Liver (tissue), 9 donors: ENCODE measurements around the gene SLC12A3. TPM values are rescaled to one million over a fixed set of nuclear protein-coding genes. Genes with fewer than 3 reads are reported as not detected.

Experiments used
- DNase-seq: peaks from one replicate; pipeline ENCODE4 v3.0.0-alpha.2; 2017; ENCODE audit warnings: low spot score
- H3K27ac ChIP-seq, 2 donors: one replicate each; pipeline ENCODE4 v1.7.0; 2013; ENCODE audit warnings: inconsistent platforms in 2 of 2, low read length in 2 of 2, control low read depth in 1 of 2, low read depth in 1 of 2, mild to moderate bottlenecking in 1 of 2
- H3K27me3 ChIP-seq, 4 donors: one replicate each; pipeline versions ENCODE4 v1.6.1 to v1.7.0; 2013; ENCODE audit warnings: low read length in 3 of 4, inconsistent platforms in 1 of 4, mild to moderate bottlenecking in 1 of 4, moderate library complexity in 1 of 4; ENCODE audit not compliant: control insufficient read depth in 4 of 4, insufficient read depth in 4 of 4
- H3K36me3 ChIP-seq, 4 donors: one replicate each; pipeline versions ENCODE4 v1.6.1 to v1.7.0; 2013; ENCODE audit warnings: low read length in 3 of 4, mild to moderate bottlenecking in 3 of 4, low read depth in 1 of 4, moderate library complexity in 1 of 4; ENCODE audit not compliant: control insufficient read depth in 4 of 4, insufficient read depth in 3 of 4
- H3K4me1 ChIP-seq, 4 donors: one replicate each; pipeline versions ENCODE4 v1.6.1 to v1.7.0; 2013; ENCODE audit warnings: low read length in 3 of 4, mild to moderate bottlenecking in 3 of 4, moderate library complexity in 1 of 4; ENCODE audit not compliant: control insufficient read depth in 4 of 4, insufficient read depth in 4 of 4
- H3K4me3 ChIP-seq, 3 donors: one replicate each; pipeline versions ENCODE4 v1.6.1 to v1.7.0; 2013; ENCODE audit warnings: low read length in 3 of 3, control low read depth in 1 of 3, low read depth in 1 of 3, mild to moderate bottlenecking in 1 of 3
- H3K9ac ChIP-seq, 2 donors: one replicate each; pipeline ENCODE4 v1.7.0; 2013; ENCODE audit warnings: low read length in 2 of 2, mild to moderate bottlenecking in 2 of 2, moderate library complexity in 2 of 2, control low read depth in 1 of 2, low read depth in 1 of 2
- H3K9me3 ChIP-seq, 4 donors: one replicate each; pipeline versions ENCODE4 v1.6.1 to v1.7.0; 2013; ENCODE audit warnings: low read length in 3 of 4; ENCODE audit not compliant: control insufficient read depth in 4 of 4
- ATF3 ChIP-seq: IDR thresholded peaks from 2 replicates; pipeline ENCODE4 v1.6.1; 2016; ENCODE audit warnings: antibody characterized with exemption
- CTCF ChIP-seq: fragments of 150-350 bp; IDR thresholded peaks from 2 replicates; pipeline ENCODE4 v1.5.1; 2017; ENCODE audit warnings: improper control_type of control experiment, low read depth, low read length; ENCODE audit not compliant: missing input control
- EGR1 ChIP-seq, 2 donors: IDR thresholded peaks; 2 replicates each; pipeline ENCODE4 v1.6.1; 2016 to 2018; ENCODE audit warnings: antibody characterized with exemption in 2 of 2, low read depth in 2 of 2
- FOXA1 ChIP-seq: IDR thresholded peaks from 2 replicates; pipeline ENCODE4 v1.6.1; 2016; ENCODE audit warnings: antibody characterized with exemption
- FOXA2 ChIP-seq: IDR thresholded peaks from 2 replicates; pipeline ENCODE4 v1.6.1; 2016; ENCODE audit warnings: antibody characterized with exemption
- GABPA ChIP-seq, 2 donors: IDR thresholded peaks in 1 of 2; conservative IDR thresholded peaks in 1 of 2; 2 replicates each; pipeline ENCODE4 v1.6.1; 2016; ENCODE audit warnings: antibody characterized with exemption in 2 of 2, mild to moderate bottlenecking in 1 of 2, moderate library complexity in 1 of 2
- HNF4A ChIP-seq, 2 donors: conservative IDR thresholded peaks; 2 replicates each; pipeline ENCODE4 v1.6.1; 2016; ENCODE audit warnings: antibody characterized with exemption in 2 of 2, mild to moderate bottlenecking in 2 of 2
- HNF4G ChIP-seq: IDR thresholded peaks from 2 replicates; pipeline ENCODE4 v1.6.1; 2016; ENCODE audit warnings: antibody characterized with exemption
- JUND ChIP-seq, 2 donors: IDR thresholded peaks; 2 replicates each; pipeline ENCODE4 v1.6.1; 2016; ENCODE audit warnings: antibody characterized with exemption in 2 of 2
- MAX ChIP-seq: IDR thresholded peaks from 2 replicates; pipeline ENCODE4 v1.6.1; 2016; ENCODE audit warnings: antibody characterized with exemption
- NR2F2 ChIP-seq: IDR thresholded peaks from 2 replicates; pipeline ENCODE4 v1.6.1; 2016; ENCODE audit warnings: antibody characterized with exemption
- RAD21 ChIP-seq, 2 donors: IDR thresholded peaks; 2 replicates each; pipeline ENCODE4 v1.6.1; 2016; ENCODE audit warnings: antibody characterized with exemption in 2 of 2, mild to moderate bottlenecking in 2 of 2
- REST ChIP-seq: IDR thresholded peaks from 2 replicates; pipeline ENCODE4 v1.6.1; 2016; ENCODE audit warnings: antibody characterized with exemption, mild to moderate bottlenecking
- RXRA ChIP-seq, 2 donors: IDR thresholded peaks; 2 replicates each; pipeline ENCODE4 v1.6.1; 2017 to 2018; ENCODE audit warnings: antibody characterized with exemption in 2 of 2, mild to moderate bottlenecking in 1 of 2
- SP1 ChIP-seq: IDR thresholded peaks from 2 replicates; pipeline ENCODE4 v1.6.1; 2018; ENCODE audit warnings: antibody characterized with exemption, mild to moderate bottlenecking
- TAF1 ChIP-seq: conservative IDR thresholded peaks from 2 replicates; pipeline ENCODE4 v1.6.1; 2016; ENCODE audit warnings: antibody characterized with exemption, mild to moderate bottlenecking
- YY1 ChIP-seq: IDR thresholded peaks from 2 replicates; pipeline ENCODE4 v1.6.1; 2016; ENCODE audit warnings: antibody characterized with exemption, mild to moderate bottlenecking
- ZBTB33 ChIP-seq: IDR thresholded peaks from 2 replicates; pipeline ENCODE4 v1.6.1; 2016; ENCODE audit warnings: antibody characterized with exemption
- WGBS: extraction: QIAGEN DNeasy Blood & Tissue Kit; methylation state at CpG from one replicate; pipeline ENCODE4 v1.1.7; 2013; 5-methylcytosine and 5-hydroxymethylcytosine counted together
- polyA plus RNA-seq, 2 donors: library from polyadenylated mRNA; stranded (reverse) in 1 of 2; unstranded in 1 of 2; fragments of 200-250 nt in 1 of 2; fragments of >200 nt in 1 of 2; fragmentation: Nextera tagmentation in 1 of 2; extraction: Ambion mirVana in 1 of 2; gene quantifications; one replicate each; pipeline versions ENCODE4 v1.2.1 to v1.2.3, GENCODE V29; 2013 to 2015
- total RNA-seq, 2 donors: library from RNA; depleted of rRNA; stranded (reverse); fragments of >200 nt; gene quantifications; one replicate each; pipeline ENCODE4 v1.2.3, GENCODE V29; 2014
- donor health status: healthy.
- donor health status: healthy.
- donor health status: healthy.
- donor health status: healthy.
- donor health status: healthy.

Gene SLC12A3
- total and polyA plus RNA-seq, 4 donors, result 0.09 TPM; not detected in 3

- WGBS, result 64% methylated on average over 5 of the region's 5 CpGs
- peaks cover 21 to 63% (median 58%) of the 10 kb centered on the region in 4 donors for H3K36me3 ChIP-seq
- no peak for TF ChIP-seq ATF3
- TF ChIP-seq YY1, result no peak
- no peak for TF ChIP-seq RAD21 (IDR thresholded peaks at IDR 0.05)
- no peak for TF ChIP-seq JUND (IDR thresholded peaks at IDR 0.05)
- no peak for TF ChIP-seq ZBTB33
- no peak for TF ChIP-seq NR2F2
- no peak for TF ChIP-seq RXRA (IDR thresholded peaks at IDR 0.05)
- H3K27me3 ChIP-seq, result no peaks in the 10 kb centered on the region
- no peak overlapping the region for H3K4me3 ChIP-seq
- peaks cover 3 to 32% (median 26%) of the 10 kb centered on the region in 4 donors for H3K4me1 ChIP-seq
- H3K27ac ChIP-seq, result no peak overlapping the region
- DNase-seq, result no peak
- H3K9me3 ChIP-seq, result no peaks in the 10 kb centered on the region
- no peak overlapping the region for H3K9ac ChIP-seq
Observed at GRCh38 chr16:56936491-56936890, 71.5 kb downstream of the SLC12A3 start.

- DNase-seq, result no peak
- no peak overlapping the region for H3K9ac ChIP-seq
- WGBS, result 88% methylated on average over 5 of the region's 5 CpGs
- no peaks in the 10 kb centered on the region for H3K9me3 ChIP-seq
- no peaks in the 10 kb centered on the region for H3K27me3 ChIP-seq
- peaks cover 21 to 67% (median 62%) of the 10 kb centered on the region in 4 donors for H3K36me3 ChIP-seq
- no peak overlapping the region for H3K4me3 ChIP-seq
- no peak overlapping the region for H3K27ac ChIP-seq
- no peak for TF ChIP-seq SP1
- no peak for TF ChIP-seq FOXA1
- no peak for TF ChIP-seq JUND (IDR thresholded peaks at IDR 0.05)
- no peak for TF ChIP-seq ATF3
- TF ChIP-seq MAX, result no peak
- TF ChIP-seq RAD21 (IDR thresholded peaks at IDR 0.05), result no peak
- no peak for TF ChIP-seq ZBTB33
- TF ChIP-seq GABPA (IDR thresholded peaks at IDR 0.05 in 1 of 2, conservative IDR thresholded peaks at IDR 0.05 in 1 of 2), result no peak
- no peak for TF ChIP-seq EGR1 (IDR thresholded peaks at IDR 0.05; ENCODE audit: low read depth in 2 of 2)
- no peak for TF ChIP-seq CTCF
- no peak for TF ChIP-seq HNF4A (conservative IDR thresholded peaks at IDR 0.05)
- no peak for TF ChIP-seq YY1
- no peak for TF ChIP-seq TAF1
- no peak for TF ChIP-seq NR2F2
- no peak for TF ChIP-seq RXRA (IDR thresholded peaks at IDR 0.05)
- no peak for TF ChIP-seq HNF4G
- TF ChIP-seq REST, result no peak
- no peak for TF ChIP-seq FOXA2
- H3K4me1 ChIP-seq, result peaks cover 3 to 34% (median 25%) of the 10 kb centered on the region in 4 donors
Observed at GRCh38 chr16:56936950-56937349, 71.9 kb downstream of the SLC12A3 start.
